Neural crest cell (in vitro differentiated cells): ENCODE measurements around the gene TCP1. TPM values are rescaled to one million over a fixed set of nuclear protein-coding genes. Genes with fewer than 3 reads are reported as not detected.
"Not testable (repeated sequence)": the region's sequence is repeated elsewhere in the genome, so short reads cannot be mapped to it uniquely, and the experiment has no call there.

ENCODE experiments used
- DNase-seq: peaks from one replicate; pipeline ENCODE4 v3.0.0; 2021; ENCODE audit warnings: low read depth, mixed read lengths, low spot score
- H3K27ac Mint-ChIP-seq: one replicate; pipeline ENCODE4 v1.8.0; 2021; ENCODE audit warnings: mild to moderate bottlenecking, mixed read lengths; ENCODE audit not compliant: unreplicated experiment
- H3K27me3 Mint-ChIP-seq: 2 replicates; pipeline ENCODE4 v1.8.0; 2021; ENCODE audit warnings: low read depth, mild to moderate bottlenecking, mixed read lengths
- H3K36me3 Mint-ChIP-seq: 2 replicates; pipeline ENCODE4 v1.8.0; 2021; ENCODE audit warnings: low read depth, mild to moderate bottlenecking, mixed read lengths
- H3K4me1 Mint-ChIP-seq: 2 replicates; pipeline ENCODE4 v1.8.0; 2021; ENCODE audit warnings: mixed read lengths
- H3K4me3 Mint-ChIP-seq: one replicate; pipeline ENCODE4 v1.8.0; 2021; ENCODE audit warnings: mild to moderate bottlenecking, mixed read lengths
- H3K9me3 Mint-ChIP-seq: 2 replicates; pipeline ENCODE4 v1.8.0; 2021; ENCODE audit warnings: mixed read lengths
- CTCF ChIP-seq: fragments of 200-600 bp; sonication (generic); conservative IDR thresholded peaks from 2 replicates; pipeline ENCODE4 v1.5.0; 2021; ENCODE audit warnings: antibody characterized with exemption, mild to moderate bottlenecking
- total RNA-seq: library from RNA; stranded (reverse); gene quantifications from 2 replicates; pipeline ENCODE4 v1.2.1, GENCODE V29; 2021

Gene TCP1
- total RNA-seq, 1 donor from 2014 or later, result 246 TPM

DNA sequence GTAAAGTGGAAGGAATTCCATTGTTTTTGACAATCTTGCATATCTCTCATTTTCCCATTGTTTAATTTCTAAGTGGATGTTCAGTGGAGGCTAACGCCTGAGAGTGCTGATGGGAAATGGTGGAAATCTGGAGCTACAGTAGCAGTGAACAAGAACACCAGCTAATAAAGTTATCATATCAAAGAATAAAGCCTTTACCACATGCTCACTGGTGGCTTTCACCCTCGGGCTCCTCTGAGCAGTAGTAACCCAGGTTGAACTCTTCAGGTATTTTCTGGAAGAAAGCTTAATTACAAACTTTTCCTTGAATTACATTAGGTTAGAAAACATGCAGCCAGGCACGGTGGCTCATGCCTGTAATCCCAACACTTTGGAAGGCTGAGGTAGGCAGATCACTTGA lies 38.0 kb downstream of the TCP1 start:
- Mint-ChIP-seq H3K4me1 (no peaks in the 10 kb centered on the region), H3K4me3 (no peak overlapping the region), H3K36me3 (peaks cover 23% of the 10 kb centered on the region), H3K27me3 (no peaks in the 10 kb centered on the region), H3K9me3 (no peaks in the 10 kb centered on the region), H3K27ac (no peak overlapping the region)
- no peak for TF ChIP-seq CTCF
- no peak for DNase-seq

DNA sequence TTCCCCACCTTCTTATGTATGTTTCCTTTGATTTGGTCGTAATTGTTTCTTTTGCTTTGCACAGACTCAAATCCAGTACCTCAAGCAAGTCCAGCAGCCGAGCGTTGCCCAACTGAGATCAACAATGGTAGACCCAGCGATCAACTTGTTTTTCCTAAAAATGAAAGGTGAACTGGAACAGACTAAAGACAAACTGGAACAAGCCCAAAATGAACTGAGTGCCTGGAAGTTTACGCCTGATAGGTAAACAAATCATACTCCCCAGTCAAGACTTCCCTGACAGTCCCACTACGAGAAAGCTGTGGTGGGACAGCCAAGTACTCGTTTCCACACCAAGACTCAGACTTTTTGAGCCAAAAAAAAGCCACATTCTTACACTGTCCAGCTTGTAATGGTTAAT lies 41.3 kb downstream of the TCP1 start:
- H3K27ac Mint-ChIP-seq, H3K4me1 Mint-ChIP-seq, H3K27me3 Mint-ChIP-seq, DNase-seq, H3K4me3 Mint-ChIP-seq, H3K9me3 Mint-ChIP-seq: not testable (repeated sequence)
- H3K36me3 Mint-ChIP-seq, result peaks cover 24% of the 10 kb centered on the region

GRCh38 chr6:159746759-159747158 lies 42.6 kb downstream of the TCP1 start:
- TF ChIP-seq CTCF, result no peak
- Mint-ChIP-seq H3K4me1 (no peaks in the 10 kb centered on the region), H3K36me3 (peaks cover 22% of the 10 kb centered on the region), H3K27ac (no peak overlapping the region), H3K9me3 (no peaks in the 10 kb centered on the region), H3K4me3 (no peak overlapping the region), H3K27me3 (no peaks in the 10 kb centered on the region)
- no peak for DNase-seq

DNA sequence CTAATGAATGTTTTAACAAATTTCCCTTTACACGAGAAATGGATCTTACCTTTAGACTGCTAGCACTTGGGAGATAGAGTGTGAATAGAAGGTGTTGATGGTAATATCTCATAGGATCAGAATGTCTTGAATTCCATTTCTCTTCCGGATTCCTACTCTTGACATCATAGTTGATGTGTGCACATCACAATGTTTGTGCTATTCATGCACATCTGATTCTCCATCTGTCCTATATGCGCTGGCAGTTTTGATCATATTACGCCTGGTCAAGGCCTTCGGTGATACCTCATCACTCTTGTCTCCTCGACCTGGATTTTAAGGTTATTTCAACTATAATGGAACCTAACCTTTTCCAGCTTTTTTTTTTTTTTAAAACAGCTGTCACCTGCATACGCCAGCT lies 44.3 kb downstream of the TCP1 start:
- Mint-ChIP-seq H3K27ac (no peak overlapping the region), H3K4me3 (no peak overlapping the region), H3K4me1 (no peaks in the 10 kb centered on the region), H3K9me3 (no peaks in the 10 kb centered on the region), H3K27me3 (no peaks in the 10 kb centered on the region), H3K36me3 (peaks cover 24% of the 10 kb centered on the region)
- DNase-seq, result no peak
- TF ChIP-seq CTCF, result no peak

GRCh38 chr6:159742165-159742564 lies 47.2 kb downstream of the TCP1 start:
- peaks cover 17% of the 10 kb centered on the region for H3K36me3 Mint-ChIP-seq
- H3K9me3 Mint-ChIP-seq, result no peaks in the 10 kb centered on the region
- no peak overlapping the region for H3K4me3 Mint-ChIP-seq
- H3K27ac Mint-ChIP-seq, result no peak overlapping the region
- H3K4me1 Mint-ChIP-seq, result no peaks in the 10 kb centered on the region
- no peak for TF ChIP-seq CTCF
- H3K27me3 Mint-ChIP-seq, result no peaks in the 10 kb centered on the region
- no peak for DNase-seq

GRCh38 chr6:159739341-159739740 lies 50.1 kb downstream of the TCP1 start:
- Mint-ChIP-seq H3K36me3 (peaks cover 9% of the 10 kb centered on the region), H3K27ac (no peak overlapping the region), H3K4me3 (no peak overlapping the region), H3K27me3 (no peaks in the 10 kb centered on the region), H3K4me1 (no peaks in the 10 kb centered on the region), H3K9me3 (no peaks in the 10 kb centered on the region)
- DNase-seq, result no peak
- TF ChIP-seq CTCF, result no peak
